ENCODE measurements around the gene CFAP46. TPM values are rescaled to one million over a fixed set of nuclear protein-coding genes. Genes with fewer than 3 reads are reported as not detected.
A peak's percentile ranks its signal among the peaks of the same experiment; 100 is the strongest.

The CFAP46 gene
- 5.2 TPM for total RNA-seq (ENCODE audit: unreplicated experiment)
- long read RNA-seq, partial matches to known transcripts, result 0 of 1 reads
- long read RNA-seq, other reads (novel, unspliced or antisense), result 0 of 1 reads

- peak; percentile 89 for DNase-seq
- no peak for TF ChIP-seq CTCF (IDR thresholded peaks at IDR 0.05; ENCODE audit: partially characterized antibody, unreplicated experiment)
- Mint-ChIP-seq H3K9me3 (ENCODE audit: unreplicated experiment) (peaks cover 6% of the 10 kb centered on the region), H3K4me1 (ENCODE audit: low read depth, unreplicated experiment) (peaks cover 16% of the 10 kb centered on the region), H3K27me3 (ENCODE audit: unreplicated experiment) (peaks cover 12% of the 10 kb centered on the region), H3K4me3 (ENCODE audit: unreplicated experiment) (peak within 1 kb of the TSS; percentile 98), H3K27ac (ENCODE audit: unreplicated experiment) (peak within 1 kb of the TSS; percentile 40), H3K36me3 (ENCODE audit: unreplicated experiment) (peaks cover 5% of the 10 kb centered on the region)
Observed at GRCh38 chr10:132942101-132943057, at the start of gene CFAP46. Gene CFAP46 (minus strand): TSS chr10:132942570. CDS start chr10:132942484, 86 bp downstream.

GRCh38 chr10:132991706-132992432, 49.5 kb upstream of the CFAP46 start:
- H3K27me3 Mint-ChIP-seq (ENCODE audit: unreplicated experiment), result peaks cover 3% of the 10 kb centered on the region
- no peaks in the 10 kb centered on the region for H3K36me3 Mint-ChIP-seq (ENCODE audit: unreplicated experiment)
- H3K4me1 Mint-ChIP-seq (ENCODE audit: low read depth, unreplicated experiment), result no peaks in the 10 kb centered on the region
- no peak for DNase-seq
- no peak overlapping the region for H3K4me3 Mint-ChIP-seq (ENCODE audit: unreplicated experiment)
- peaks cover 5% of the 10 kb centered on the region for H3K9me3 Mint-ChIP-seq (ENCODE audit: unreplicated experiment)
- no peak for TF ChIP-seq CTCF (IDR thresholded peaks at IDR 0.05; ENCODE audit: partially characterized antibody, unreplicated experiment)
- H3K27ac Mint-ChIP-seq (ENCODE audit: unreplicated experiment), result no peak overlapping the region

GRCh38 chr10:132990684-132991545, 48.5 kb upstream of the CFAP46 start:
- DNase-seq, result peak; percentile 8
- H3K4me3 Mint-ChIP-seq (ENCODE audit: unreplicated experiment), result no peak overlapping the region
- H3K9me3 Mint-ChIP-seq (ENCODE audit: unreplicated experiment), result peaks cover 5% of the 10 kb centered on the region
- no peak overlapping the region for H3K27ac Mint-ChIP-seq (ENCODE audit: unreplicated experiment)
- peaks cover 4% of the 10 kb centered on the region for H3K27me3 Mint-ChIP-seq (ENCODE audit: unreplicated experiment)
- H3K36me3 Mint-ChIP-seq (ENCODE audit: unreplicated experiment), result no peaks in the 10 kb centered on the region
- H3K4me1 Mint-ChIP-seq (ENCODE audit: low read depth, unreplicated experiment), result no peaks in the 10 kb centered on the region
- no peak for TF ChIP-seq CTCF (IDR thresholded peaks at IDR 0.05; ENCODE audit: partially characterized antibody, unreplicated experiment)

GRCh38 chr10:132989476-132990415, 47.4 kb upstream of the CFAP46 start:
- Mint-ChIP-seq H3K9me3 (ENCODE audit: unreplicated experiment) (peaks cover 5% of the 10 kb centered on the region), H3K36me3 (ENCODE audit: unreplicated experiment) (no peaks in the 10 kb centered on the region), H3K4me1 (ENCODE audit: low read depth, unreplicated experiment) (no peaks in the 10 kb centered on the region), H3K4me3 (ENCODE audit: unreplicated experiment) (no peak overlapping the region), H3K27me3 (ENCODE audit: unreplicated experiment) (peaks cover 4% of the 10 kb centered on the region), H3K27ac (ENCODE audit: unreplicated experiment) (no peak overlapping the region)
- peak; percentile 6 for DNase-seq
- no peak for TF ChIP-seq CTCF (IDR thresholded peaks at IDR 0.05; ENCODE audit: partially characterized antibody, unreplicated experiment)

Measured in glutamatergic neuron (in vitro differentiated cells).